ENCODE measurements around the gene BMAL1.
A peak's percentile ranks its signal among the peaks of the same experiment; 100 is the strongest.

The BMAL1 gene

DNA sequence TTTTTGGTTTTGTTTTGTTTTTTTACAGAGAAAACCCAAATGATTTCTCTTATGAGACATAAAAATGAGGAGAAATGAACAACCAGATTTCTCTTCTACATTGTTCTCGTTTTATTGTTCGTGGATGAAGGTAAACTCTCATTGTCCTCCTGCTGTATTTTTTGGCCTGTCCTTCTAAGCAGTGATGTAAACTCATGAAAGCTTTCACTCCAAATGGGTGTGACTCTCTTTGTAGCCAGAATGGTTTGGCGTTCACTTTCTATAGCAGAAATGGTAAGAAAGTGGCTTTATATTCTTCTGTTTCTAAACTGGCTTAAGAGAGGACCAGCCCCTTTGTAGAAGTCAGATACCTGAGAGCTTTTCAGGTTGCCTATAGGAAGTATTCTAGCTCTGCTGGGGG, 15.5 kb upstream of the BMAL1 start:
- DNase-seq: no peak

GRCh38 chr11:13268791-13269190, 8.8 kb upstream of the BMAL1 start:
- DNase-seq: no peak

DNA sequence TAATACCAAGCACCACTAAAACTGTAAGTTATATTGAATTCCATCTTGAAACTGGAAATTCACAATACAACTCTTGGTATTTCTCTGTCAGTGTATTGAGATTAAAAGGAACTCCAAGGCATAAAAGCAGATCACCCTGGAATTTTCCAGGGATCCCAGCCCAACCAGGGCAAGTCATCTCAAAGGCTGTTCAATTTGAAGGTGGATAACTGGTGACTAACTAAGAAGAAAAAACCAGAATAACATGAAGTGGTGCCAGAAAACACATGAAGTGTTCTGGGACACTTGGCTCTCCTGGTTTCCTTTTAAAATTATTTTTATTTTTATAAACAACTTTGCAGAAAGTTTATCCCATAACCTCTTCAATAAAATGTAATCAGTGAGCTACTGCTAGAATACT, 7.8 kb upstream of the BMAL1 start:
- no peak for DNase-seq

- no peak for DNase-seq
Observed at GRCh38 chr11:13271060-13271693, 6.4 kb upstream of the BMAL1 start.

- DNase-seq: no peak
Observed at GRCh38 chr11:13276454-13276831, 1.1 kb upstream of the BMAL1 start.

DNA sequence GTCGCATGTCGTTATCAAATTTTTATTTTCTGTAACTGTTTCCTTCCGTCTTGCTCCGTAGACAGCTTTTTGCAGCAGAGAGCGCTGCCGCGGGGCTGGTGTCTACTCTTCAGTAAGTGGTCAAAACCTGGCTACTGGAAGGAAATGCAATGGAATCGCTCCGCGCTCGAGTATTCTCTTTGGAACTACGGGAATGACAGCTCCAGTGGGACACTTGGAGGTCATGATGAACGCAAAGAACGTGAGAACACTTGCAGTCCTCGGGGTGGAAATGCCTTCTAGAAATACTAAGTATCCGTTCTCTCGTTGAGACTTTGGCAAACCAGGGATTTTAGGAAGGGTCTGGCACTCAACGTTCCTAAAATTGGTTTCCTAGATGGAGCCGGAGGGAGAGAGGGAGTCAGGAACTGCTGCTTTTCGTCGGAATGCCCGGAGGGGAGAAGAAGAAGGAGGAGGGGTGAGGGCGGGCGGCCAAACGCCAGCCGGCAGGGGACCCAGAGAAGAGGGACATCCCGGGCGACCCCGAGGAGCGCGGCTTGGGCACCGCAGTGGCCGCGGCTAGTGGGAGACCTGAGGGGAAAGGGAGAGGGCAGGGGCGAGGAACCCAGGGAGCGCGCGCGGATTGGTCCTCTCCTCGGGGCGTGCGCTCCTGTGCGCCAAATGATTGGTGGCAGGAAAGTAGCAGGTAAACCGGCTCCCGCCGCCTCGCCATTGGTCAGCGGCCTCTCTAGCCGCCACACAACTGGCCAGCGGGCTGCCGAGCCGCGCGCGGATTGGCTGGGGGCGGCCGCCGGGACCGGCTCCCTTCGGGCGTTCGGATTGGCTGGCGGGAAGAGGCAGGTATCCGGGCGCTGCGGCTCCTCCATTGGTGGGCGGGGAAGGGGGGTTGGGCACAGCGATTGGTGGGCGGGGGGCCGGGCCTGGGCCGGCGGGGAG, 490 bp upstream of the BMAL1 start:
- DNase-seq: peak; percentile 49

DNA sequence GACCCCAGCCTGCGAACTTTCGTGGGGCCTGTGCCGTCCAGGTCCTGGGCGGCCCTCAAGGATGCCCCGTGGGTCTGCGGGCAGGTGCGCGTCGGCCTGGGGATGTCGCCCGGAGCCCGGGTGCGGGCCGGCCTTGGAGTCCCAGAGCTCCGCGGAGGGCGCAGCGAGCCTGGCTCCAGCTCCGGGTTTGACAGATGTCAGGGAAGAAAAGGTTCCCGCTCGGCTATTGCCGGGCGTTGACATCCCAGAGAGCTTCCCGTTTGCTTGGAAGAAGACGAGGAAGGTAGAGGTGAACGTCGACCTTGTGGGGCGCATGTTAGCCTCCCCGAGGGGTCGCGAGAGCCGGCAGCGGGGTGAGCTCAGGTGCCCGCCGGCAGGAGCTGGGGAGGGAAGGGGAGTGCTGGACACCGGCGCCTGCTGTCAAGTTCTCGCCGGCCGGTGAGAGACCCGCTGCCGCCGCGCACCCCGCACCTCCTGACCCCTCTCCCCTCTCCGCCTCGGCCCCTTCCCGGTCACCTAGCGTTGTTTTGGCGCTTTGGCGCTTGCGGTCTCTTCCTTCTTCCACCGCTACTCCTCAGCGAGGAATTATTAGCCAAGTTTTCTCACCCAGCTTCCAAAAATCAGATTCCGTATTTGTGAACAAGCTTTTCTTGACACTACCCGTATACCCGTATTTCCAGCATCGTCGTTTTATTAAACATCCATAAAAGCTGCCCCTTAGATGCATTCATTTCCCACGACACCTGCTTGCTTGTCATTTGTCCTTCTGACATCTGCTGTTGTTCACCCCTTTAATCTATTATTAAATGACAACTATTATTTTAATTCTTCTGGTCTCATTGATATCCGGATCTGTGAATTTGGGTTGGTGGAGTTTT, 1.3 kb downstream of the BMAL1 start:
- no peak for DNase-seq

DNA sequence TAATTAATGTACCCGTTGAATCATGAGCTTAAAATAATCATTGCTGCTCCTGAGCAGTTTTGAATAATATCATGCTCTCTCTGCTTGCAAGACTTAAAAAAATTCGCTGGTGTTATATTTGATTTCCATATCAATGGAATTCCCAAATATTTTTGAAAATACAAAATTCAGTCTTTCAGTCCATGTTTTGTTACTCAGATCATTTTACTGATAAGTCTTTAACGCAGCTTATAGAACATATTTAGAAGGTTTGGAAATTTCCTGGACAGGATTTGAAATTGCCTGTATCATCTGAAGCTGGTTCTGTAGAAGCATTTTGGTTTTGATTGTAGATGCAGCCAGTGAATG, 1.9 kb downstream of the BMAL1 start:
- DNase-seq: no peak

GRCh38 chr11:13280092-13280722, 2.6 kb downstream of the BMAL1 start:
- no peak for DNase-seq

DNA sequence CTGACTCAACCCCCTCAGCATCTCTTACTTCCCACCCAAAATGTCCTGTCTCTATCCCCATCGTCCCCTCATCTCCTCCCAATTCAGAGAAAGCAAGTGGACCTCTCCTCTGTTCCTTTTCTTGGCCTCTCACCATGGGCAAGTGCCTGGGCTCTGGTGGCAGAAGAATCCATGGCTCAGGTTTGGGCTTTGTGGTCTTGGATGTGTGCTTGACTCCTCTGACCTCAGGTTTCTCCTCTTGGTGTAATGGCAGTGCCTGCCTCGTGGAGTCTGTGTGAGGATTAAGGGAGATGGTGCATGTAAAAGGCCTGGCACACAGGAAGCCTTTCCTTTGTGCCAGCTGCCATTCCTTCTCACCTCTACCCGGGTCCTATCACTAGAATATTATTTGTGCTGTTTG, 3.2 kb downstream of the BMAL1 start:
- DNase-seq: no peak

DNA sequence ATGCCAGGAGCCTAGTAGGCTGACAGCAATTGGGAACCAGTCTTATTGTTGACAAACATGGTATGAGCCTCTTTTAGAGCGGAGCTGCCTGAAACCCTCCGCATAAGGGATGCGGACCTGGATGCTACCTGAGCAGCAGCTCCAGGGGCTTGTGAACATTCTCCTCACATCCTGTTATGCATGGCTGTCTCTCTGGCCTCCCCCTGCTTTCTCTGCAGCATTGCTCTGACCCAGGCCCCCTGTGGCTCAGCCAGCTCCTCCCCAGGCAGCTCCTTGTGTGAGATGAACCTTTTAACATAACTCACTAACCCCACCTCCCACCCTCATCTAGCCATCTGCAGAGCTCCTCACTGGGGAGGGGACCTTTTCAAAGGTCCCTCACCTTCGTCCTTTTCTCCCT, 6.0 kb downstream of the BMAL1 start:
- DNase-seq: no peak

DNA sequence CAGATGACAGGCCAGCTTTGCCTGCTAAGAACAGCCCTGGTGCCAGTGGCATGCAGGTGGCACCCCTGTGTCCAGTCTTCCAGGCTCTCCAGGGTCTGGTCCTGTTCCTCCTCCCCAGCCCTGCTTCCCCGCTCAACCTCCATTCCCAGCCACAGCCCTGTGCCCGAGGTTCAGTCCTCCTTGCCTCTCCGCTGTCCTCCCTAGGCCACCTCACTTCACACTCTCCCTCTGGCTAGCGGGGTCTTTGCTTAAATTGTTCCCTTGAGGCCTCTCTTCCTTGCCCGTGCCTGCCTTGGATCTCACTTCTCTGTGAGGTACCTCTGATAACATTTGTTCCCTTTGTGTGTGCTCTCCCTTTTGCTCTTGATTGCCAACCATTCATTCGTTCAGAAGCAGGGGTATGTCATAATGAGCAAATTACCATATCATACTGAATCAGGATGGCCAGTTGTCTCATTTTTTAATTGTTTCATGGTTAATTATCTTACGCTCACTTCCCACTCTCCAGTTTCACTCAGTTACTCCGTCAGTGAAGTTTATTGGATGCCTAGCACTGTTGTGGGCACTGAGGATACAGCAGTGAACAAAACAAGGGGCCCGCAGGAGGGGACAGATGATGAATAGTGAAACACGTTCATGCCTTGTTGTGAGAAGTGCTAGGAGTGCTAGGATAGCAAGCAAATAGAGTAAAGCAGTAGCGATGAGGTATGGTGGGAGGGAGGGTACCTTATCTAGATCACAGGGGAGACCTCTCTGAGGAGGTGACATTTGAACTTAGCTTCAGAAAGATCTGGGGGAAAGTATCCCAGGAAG, 7.4 kb downstream of the BMAL1 start:
- DNase-seq: no peak

GRCh38 chr11:13286279-13286821, 8.8 kb downstream of the BMAL1 start:
- DNase-seq: no peak

DNA sequence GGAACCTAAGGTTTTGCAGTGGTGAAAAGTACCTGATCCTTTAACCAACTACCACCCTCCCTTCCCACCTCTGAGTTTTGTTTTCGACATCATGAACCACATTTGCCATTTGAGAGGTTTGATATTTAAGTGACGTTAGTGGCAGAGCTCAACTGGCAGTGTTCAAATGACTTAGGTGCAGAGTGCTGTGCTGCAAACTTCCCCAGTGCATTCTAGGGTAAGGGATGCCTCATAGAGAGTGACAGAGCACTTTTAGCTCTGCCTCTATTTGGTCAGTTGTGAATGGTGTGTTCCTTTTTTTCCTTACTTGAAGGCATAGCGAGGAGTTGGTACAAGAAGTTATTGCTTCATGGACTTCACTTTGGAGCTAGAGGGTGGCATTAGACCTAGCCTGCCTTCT, 9.4 kb downstream of the BMAL1 start:
- no peak for DNase-seq

GRCh38 chr11:13287681-13288080, 10.1 kb downstream of the BMAL1 start:
- no peak for DNase-seq

GRCh38 chr11:13288375-13289029, 10.9 kb downstream of the BMAL1 start:
- DNase-seq: no peak

DNA sequence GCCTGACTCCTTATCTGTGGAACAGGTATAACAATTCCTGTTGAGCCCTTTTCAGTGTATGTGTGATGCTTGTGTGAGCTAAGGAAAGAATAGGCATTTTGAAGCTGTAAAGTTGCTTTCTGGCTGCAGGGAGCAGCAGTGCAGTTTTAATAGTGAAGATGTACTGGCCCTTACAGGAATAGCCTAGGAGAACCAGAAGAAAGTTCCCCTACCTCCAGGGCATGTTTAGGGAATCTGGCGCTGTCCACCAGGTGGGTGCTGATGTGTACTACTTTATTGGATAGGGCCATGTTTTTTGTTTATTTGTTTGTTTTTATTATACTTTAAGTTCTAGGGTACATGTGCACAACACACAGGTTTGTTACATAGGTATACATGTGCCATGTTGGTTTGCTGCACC, 11.5 kb downstream of the BMAL1 start:
- no peak for DNase-seq

DNA sequence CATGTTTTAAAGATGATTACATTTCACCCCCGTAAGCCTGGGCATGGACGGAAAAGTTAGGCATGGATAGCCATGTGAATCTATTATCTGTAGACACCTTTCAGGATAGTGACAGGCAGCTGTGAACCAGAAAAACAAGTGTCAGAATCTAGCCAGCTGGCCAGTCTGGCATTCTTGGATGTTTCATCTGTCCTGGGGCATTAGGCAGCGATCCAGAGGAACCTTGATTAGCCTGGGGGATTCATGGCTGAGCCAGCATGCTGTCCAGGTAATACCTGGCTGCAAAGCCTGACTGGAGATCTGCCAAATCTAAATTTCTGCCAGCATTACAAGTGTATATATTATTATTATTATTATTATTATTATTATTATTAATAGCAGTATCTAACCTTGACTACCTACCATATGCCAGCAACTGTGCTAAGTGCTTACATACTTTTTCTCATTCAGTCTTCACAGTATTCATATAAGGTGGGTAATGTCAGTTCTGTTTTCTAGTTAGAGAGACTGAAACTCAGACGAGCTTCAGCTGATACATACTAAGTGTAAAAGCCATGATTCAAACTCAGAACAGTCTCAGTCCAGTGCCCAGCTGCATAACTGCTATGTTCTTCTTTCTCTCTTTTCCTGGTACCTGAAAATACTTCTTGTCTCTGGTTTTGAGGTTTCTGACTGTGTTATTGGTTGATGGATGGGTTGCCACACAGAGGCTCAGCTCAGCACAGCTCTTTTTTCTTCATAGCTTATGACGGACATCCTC, 12.8 kb downstream of the BMAL1 start:
- DNase-seq: no peak

DNA sequence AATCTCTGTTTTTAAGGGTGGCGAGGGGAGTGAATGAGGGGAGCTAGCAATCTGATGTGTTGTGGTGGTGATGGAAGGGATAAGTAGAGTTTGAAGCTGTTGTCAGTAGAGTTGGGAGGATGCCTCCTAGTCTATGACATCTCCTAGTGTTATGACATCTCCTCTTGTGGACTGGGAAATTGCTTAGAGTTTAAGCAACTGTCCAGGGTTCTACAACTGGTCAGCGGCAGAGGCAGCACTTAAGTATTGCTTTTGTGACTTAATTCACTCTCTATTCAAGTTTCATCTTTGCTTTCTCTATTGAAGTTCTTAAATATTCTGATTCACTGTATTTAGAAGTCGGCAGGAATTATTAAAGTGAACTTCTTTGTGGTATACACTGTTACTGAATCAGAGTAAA, 13.8 kb downstream of the BMAL1 start:
- DNase-seq: no peak

DNA sequence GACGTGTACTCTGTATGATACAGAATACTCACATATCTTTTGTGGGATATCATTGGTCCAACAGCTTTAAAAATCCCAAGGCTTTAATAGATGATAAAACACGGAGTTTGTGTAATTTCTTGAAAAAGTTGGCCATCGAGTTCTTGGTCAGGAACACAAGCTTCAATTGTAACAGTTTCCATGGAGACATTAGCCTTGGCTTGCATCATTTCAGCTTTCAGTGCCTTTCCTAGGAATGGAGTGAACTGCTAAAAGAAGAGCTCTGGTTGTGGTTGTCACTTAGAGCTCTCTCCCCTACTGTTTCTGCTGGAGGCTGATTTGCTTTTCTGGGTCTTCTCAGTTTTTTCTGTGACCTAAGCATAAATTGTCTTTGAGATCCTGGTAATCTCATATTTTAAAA, 14.2 kb downstream of the BMAL1 start:
- DNase-seq: no peak

DNA sequence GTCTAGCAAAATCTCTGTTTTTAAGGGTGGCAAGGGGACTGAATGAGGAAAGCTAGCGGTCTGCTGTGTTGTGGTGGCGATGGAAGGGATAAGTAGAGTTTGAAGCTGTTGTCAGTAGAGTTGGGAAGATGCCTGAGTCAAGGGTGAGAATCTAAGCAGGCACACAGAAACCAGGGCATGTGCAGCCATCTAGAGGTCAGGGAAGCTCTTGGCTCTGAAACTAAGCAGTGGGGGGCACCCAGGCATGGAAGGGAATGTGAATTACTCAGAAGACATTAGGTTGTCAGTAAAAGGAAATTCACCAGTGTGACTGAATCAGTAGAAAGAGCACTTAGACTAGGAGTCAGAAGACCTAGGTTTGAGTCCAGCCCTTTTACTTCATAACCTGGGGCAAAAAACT, 15.4 kb downstream of the BMAL1 start:
- no peak for DNase-seq

All from KG1 (cell line).